ENCODE data around the gene NPHP4.

The NPHP4 gene

DNA sequence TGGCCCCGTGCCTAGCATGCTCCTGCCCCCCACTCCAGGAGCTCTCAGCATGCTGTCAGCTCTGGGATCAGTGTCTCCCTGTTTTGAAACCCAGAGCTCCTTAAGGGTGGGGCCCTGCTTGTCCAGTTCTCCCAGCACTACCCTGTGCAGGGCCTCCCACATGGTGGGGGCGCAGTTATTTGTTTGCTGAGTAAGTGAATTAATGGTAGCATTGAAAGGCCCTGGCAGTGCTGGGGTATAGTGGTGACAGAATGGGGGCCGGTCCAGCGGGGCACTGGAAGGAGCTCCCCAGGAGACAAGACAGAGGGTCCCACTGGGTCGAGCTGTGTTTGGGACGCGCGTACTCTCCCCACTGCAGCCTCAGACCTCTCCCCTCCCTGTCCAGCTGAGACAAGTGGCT, 99.9 kb downstream of the NPHP4 start:
- Histone ChIP-seq H3K9ac (ENCODE audit: low read length) (no peak overlapping the region), H3K36me3 (replicated peaks; ENCODE audit: insufficient read depth, low read length) (no peaks in the 10 kb centered on the region), H3K9me3 (replicated peaks; ENCODE audit: insufficient read depth, low read length) (no peaks in the 10 kb centered on the region), H3F3A (ENCODE audit: insufficient read depth, low read length) (no peaks in the 10 kb centered on the region), H3K4me3 (ENCODE audit: low read length) (no peak overlapping the region), H3K27me3 (replicated peaks; ENCODE audit: insufficient read depth, low read length) (no peaks in the 10 kb centered on the region), H3K27ac (ENCODE audit: low read length) (no peak overlapping the region), H2AFZ (ENCODE audit: low read length) (no peak overlapping the region), H3K4me2 (ENCODE audit: low read depth, low read length) (no peak overlapping the region), H3K4me1 (ENCODE audit: low read length) (no peaks in the 10 kb centered on the region), H3K9me2 (replicated peaks; ENCODE audit: insufficient read depth, low read length) (no peaks in the 10 kb centered on the region), H4K20me1 (ENCODE audit: insufficient read depth, low read length) (no peaks in the 10 kb centered on the region), H3K79me2 (ENCODE audit: low read length) (no peaks in the 10 kb centered on the region)
- no peak for DNase-seq
- TF ChIP-seq, protein P1, sequence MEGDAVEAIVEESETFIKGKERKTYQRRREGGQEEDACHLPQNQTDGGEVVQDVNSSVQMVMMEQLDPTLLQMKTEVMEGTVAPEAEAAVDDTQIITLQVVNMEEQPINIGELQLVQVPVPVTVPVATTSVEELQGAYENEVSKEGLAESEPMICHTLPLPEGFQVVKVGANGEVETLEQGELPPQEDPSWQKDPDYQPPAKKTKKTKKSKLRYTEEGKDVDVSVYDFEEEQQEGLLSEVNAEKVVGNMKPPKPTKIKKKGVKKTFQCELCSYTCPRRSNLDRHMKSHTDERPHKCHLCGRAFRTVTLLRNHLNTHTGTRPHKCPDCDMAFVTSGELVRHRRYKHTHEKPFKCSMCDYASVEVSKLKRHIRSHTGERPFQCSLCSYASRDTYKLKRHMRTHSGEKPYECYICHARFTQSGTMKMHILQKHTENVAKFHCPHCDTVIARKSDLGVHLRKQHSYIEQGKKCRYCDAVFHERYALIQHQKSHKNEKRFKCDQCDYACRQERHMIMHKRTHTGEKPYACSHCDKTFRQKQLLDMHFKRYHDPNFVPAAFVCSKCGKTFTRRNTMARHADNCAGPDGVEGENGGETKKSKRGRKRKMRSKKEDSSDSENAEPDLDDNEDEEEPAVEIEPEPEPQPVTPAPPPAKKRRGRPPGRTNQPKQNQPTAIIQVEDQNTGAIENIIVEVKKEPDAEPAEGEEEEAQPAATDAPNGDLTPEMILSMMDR (IDR thresholded peaks at IDR 0.05; ENCODE audit: low read length): no peak
- no peak for TF ChIP-seq EZH2 (optimal IDR thresholded peaks at IDR 0.05; ENCODE audit: low read depth, low read length)
- no peak for TF ChIP-seq EZH2phosphoT487 (IDR thresholded peaks at IDR 0.05; ENCODE audit: low read length)

DNA sequence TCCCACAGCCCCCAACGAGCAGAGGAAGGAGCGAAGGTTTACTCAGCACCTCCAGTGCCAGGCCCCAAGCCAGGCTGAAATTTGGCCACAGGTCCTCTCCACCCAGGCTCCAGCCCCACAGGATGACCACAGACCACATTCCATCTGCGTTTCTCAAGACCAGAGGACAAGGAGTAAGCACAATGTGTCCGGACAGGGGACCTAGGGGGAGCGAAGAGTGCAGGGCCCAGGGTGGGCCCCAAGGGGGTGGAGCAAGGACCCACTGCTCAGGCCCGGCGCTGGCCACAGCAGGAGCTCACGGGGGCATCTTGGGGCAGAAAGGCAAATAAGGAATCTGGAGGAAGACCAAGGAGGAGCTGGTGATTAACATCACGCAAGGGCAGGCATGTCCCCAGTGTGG, 100.5 kb downstream of the NPHP4 start:
- Histone ChIP-seq H3K4me2 (ENCODE audit: low read depth, low read length) (no peak overlapping the region), H3K27ac (ENCODE audit: low read length) (no peak overlapping the region), H3K9ac (ENCODE audit: low read length) (no peak overlapping the region)

DNA sequence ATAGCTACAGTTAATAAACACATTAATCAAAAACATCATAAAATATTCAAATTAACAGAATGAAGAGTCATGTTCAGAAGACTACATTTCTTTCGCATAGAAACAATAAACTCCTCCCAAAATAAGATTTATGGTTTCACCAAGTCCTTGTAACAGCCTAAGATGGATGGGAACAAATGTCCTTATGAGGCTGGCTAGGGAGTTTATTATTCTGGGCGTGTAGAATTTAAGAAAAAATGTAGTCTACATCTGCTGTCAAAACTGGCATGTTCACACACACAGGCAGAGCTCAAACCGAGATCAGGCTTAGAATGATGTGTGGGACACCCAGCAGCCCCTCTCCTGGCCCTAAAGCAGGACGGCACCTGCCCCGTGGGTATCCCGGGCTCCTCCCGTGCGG, 101.1 kb downstream of the NPHP4 start:
- Histone ChIP-seq H3K9ac (ENCODE audit: low read length) (no peak overlapping the region), H3K79me2 (ENCODE audit: low read length) (no peaks in the 10 kb centered on the region), H3F3A (ENCODE audit: insufficient read depth, low read length) (no peaks in the 10 kb centered on the region), H3K4me2 (ENCODE audit: low read depth, low read length) (no peak overlapping the region), H3K27me3 (replicated peaks; ENCODE audit: insufficient read depth, low read length) (no peaks in the 10 kb centered on the region), H3K4me1 (ENCODE audit: low read length) (no peaks in the 10 kb centered on the region), H3K27ac (ENCODE audit: low read length) (no peak overlapping the region), H2AFZ (ENCODE audit: low read length) (no peak overlapping the region), H3K9me2 (replicated peaks; ENCODE audit: insufficient read depth, low read length) (no peaks in the 10 kb centered on the region), H3K36me3 (replicated peaks; ENCODE audit: insufficient read depth, low read length) (no peaks in the 10 kb centered on the region), H3K4me3 (ENCODE audit: low read length) (no peak overlapping the region), H3K9me3 (replicated peaks; ENCODE audit: insufficient read depth, low read length) (no peaks in the 10 kb centered on the region), H4K20me1 (ENCODE audit: insufficient read depth, low read length) (no peaks in the 10 kb centered on the region)
- TF ChIP-seq, protein P1 (IDR thresholded peaks at IDR 0.05; ENCODE audit: low read length): no peak
- TF ChIP-seq EZH2 (optimal IDR thresholded peaks at IDR 0.05; ENCODE audit: low read depth, low read length): no peak
- TF ChIP-seq EZH2phosphoT487 (IDR thresholded peaks at IDR 0.05; ENCODE audit: low read length): no peak
- DNase-seq: no peak

More for the DNA sequence above, 100.5 kb downstream of the NPHP4 start:
- H2AFZ ChIP-seq (ENCODE audit: low read length): no peak overlapping the region
- no peak for DNase-seq
- H3K4me3 ChIP-seq (ENCODE audit: low read length): no peak overlapping the region
- H3K27me3 ChIP-seq (replicated peaks; ENCODE audit: insufficient read depth, low read length): no peaks in the 10 kb centered on the region
- H3K9me2 ChIP-seq (replicated peaks; ENCODE audit: insufficient read depth, low read length): no peaks in the 10 kb centered on the region
- TF ChIP-seq, protein P1 (IDR thresholded peaks at IDR 0.05; ENCODE audit: low read length): no peak
- no peak for TF ChIP-seq EZH2 (optimal IDR thresholded peaks at IDR 0.05; ENCODE audit: low read depth, low read length)
- no peak for TF ChIP-seq EZH2phosphoT487 (IDR thresholded peaks at IDR 0.05; ENCODE audit: low read length)
- no peaks in the 10 kb centered on the region for H3K36me3 ChIP-seq (replicated peaks; ENCODE audit: insufficient read depth, low read length)
- no peaks in the 10 kb centered on the region for H3K9me3 ChIP-seq (replicated peaks; ENCODE audit: insufficient read depth, low read length)
- H3F3A ChIP-seq (ENCODE audit: insufficient read depth, low read length): no peaks in the 10 kb centered on the region
- no peaks in the 10 kb centered on the region for H3K79me2 ChIP-seq (ENCODE audit: low read length)
- no peaks in the 10 kb centered on the region for H3K4me1 ChIP-seq (ENCODE audit: low read length)
- no peaks in the 10 kb centered on the region for H4K20me1 ChIP-seq (ENCODE audit: insufficient read depth, low read length)

All from MM.1S (cell line).